Suprapubic skin (tissue), 4 donors: ENCODE data around the gene ARID1B. TPM values are rescaled to one million over a fixed set of nuclear protein-coding genes. Genes with fewer than 3 reads are reported as not detected.

Source experiments
- DNase-seq, 2 donors: peaks; one replicate each; pipeline ENCODE4 v3.0.0-alpha.2; 2019; ENCODE audit warnings: low spot score in 2 of 2
- H3K27ac ChIP-seq: fragments of 200-600 bp; sonication (generic); one replicate; pipeline ENCODE4 v1.5.1; 2019
- H3K27me3 ChIP-seq: fragments of 200-600 bp; sonication (generic); one replicate; pipeline ENCODE4 v1.5.1; 2019
- H3K36me3 ChIP-seq: fragments of 200-600 bp; sonication (generic); one replicate; pipeline ENCODE4 v1.5.1; 2019
- H3K4me1 ChIP-seq: fragments of 200-600 bp; sonication (generic); one replicate; pipeline ENCODE4 v1.5.1; 2019
- H3K4me3 ChIP-seq: fragments of 200-600 bp; sonication (generic); one replicate; pipeline ENCODE4 v1.5.1; 2019; ENCODE audit warnings: mild to moderate bottlenecking
- H3K9me3 ChIP-seq: fragments of 200-600 bp; sonication (generic); one replicate; pipeline ENCODE4 v1.5.1; 2019
- CTCF ChIP-seq, 2 donors: fragments of 200-600 bp in 1 of 2; fragments of 450-650 bp in 1 of 2; sonication (generic) in 1 of 2; IDR thresholded peaks; one replicate each; pipeline ENCODE4 v1.5.1; 2016 to 2019; ENCODE audit warnings: antibody characterized with exemption in 2 of 2, mild to moderate bottlenecking in 1 of 2, moderate library complexity in 1 of 2
- EP300 ChIP-seq: sonication (generic); formaldehyde crosslinking; IDR thresholded peaks from one replicate; pipeline ENCODE4 v1.6.1; 2017; ENCODE audit warnings: antibody characterized with exemption
- POLR2A ChIP-seq, 2 donors: fragments of 450-650 bp; IDR thresholded peaks; one replicate each; pipeline ENCODE4 v1.6.1; 2017; ENCODE audit warnings: antibody characterized with exemption in 2 of 2, mild to moderate bottlenecking in 2 of 2, moderate library complexity in 2 of 2
- POLR2AphosphoS5 ChIP-seq, 3 donors: sonication (generic); formaldehyde crosslinking; IDR thresholded peaks; one replicate each; pipeline ENCODE4 v1.6.1; 2017; ENCODE audit warnings: antibody characterized with exemption in 3 of 3
- WGBS: methylation state at CpG from one replicate; pipeline ENCODE4 v1.1.5; 2018; 5-methylcytosine and 5-hydroxymethylcytosine counted together
- total RNA-seq, 4 donors: library from RNA; depleted of rRNA; stranded (reverse); fragments of >200 nt; gene quantifications; one replicate each; pipeline ENCODE4 v1.1.0, GENCODE V29; 2016

The ARID1B gene
- total RNA-seq, 4 donors from 2014 or later: 102 to 233 (median 129) TPM

GRCh38 chr6:156976216-156977127, 199.3 kb downstream of the ARID1B start:
- no peak for DNase-seq
- H3K27me3 ChIP-seq: no peaks in the 10 kb centered on the region
- no peak overlapping the region for H3K27ac ChIP-seq
- peaks cover 40% of the 10 kb centered on the region for H3K4me1 ChIP-seq
- no peak for TF ChIP-seq POLR2AphosphoS5 (IDR thresholded peaks at IDR 0.05)
- no peak for TF ChIP-seq CTCF (IDR thresholded peaks at IDR 0.05)
- TF ChIP-seq EP300: no peak
- no peak for TF ChIP-seq POLR2A (IDR thresholded peaks at IDR 0.05)
- no peaks in the 10 kb centered on the region for H3K9me3 ChIP-seq
- H3K36me3 ChIP-seq: no peaks in the 10 kb centered on the region
- 65% methylated on average over 21 of the region's 21 CpGs for WGBS
- H3K4me3 ChIP-seq: peak overlapping the region; percentile 26

DNA sequence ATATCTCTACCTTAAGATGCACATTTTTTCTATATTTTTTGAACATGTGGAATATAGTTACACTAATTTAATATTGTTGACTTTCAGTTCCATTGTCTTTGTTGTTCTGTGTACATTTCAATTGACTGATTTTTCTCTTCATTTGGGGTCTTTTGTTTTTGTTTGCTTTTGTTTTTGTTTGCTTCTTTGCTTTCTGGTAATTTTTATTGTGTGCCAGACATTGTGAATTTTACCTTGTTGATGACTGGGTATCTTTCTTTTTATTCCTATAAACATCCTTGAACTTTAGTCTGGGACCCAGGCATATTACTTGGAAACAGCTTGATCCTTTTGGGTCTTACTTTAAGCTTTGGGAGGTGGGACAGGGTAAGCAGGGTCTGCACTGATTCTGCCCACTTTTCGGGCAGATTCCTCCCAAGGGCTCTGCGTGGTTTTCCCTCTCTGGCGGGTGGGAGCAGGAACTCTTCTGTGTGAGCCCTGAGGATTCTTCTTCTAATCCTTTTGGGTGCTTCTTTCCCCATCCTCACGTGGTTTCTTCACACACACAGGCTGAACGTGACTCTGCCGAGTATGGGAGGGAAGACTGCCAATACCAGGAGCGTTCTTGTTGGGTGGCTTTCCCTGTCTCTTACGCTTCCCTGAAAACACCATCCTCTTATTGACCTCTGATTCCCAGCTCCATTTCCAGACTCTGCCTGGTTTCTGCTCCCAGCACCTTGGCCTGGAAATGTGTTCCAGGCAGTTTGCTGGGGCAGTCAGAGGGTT, 200.5 kb downstream of the ARID1B start:
- 23% methylated on average over 8 of the region's 8 CpGs for WGBS

DNA sequence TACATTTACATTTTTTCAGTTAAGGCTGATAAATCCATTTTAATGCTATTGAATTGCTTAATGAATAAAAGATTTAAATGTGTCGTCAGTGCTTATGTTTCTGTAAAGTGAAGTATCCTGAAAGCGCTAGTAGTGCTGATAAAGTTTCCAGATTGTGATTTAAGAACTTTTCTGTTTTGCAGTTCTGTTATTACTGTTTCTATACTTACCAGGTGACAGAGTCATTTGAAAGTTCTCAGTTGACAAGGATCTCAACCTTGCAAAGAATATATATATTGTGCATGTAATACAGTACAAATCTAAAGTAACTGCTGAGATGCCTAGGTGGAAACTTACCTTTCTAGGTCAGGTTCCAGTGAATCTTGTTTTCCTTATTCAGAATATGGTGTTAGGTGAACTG, 201.8 kb downstream of the ARID1B start:
- no peak for TF ChIP-seq POLR2A (IDR thresholded peaks at IDR 0.05)
- no peak for TF ChIP-seq EP300
- no peak for TF ChIP-seq CTCF (IDR thresholded peaks at IDR 0.05)
- TF ChIP-seq POLR2AphosphoS5 (IDR thresholded peaks at IDR 0.05): no peak
- H3K27me3 ChIP-seq: no peaks in the 10 kb centered on the region
- peaks cover 43% of the 10 kb centered on the region for H3K4me1 ChIP-seq

More for the DNA sequence above, 200.5 kb downstream of the ARID1B start:
- Histone ChIP-seq H3K4me1 (peaks cover 44% of the 10 kb centered on the region), H3K27ac (no peak overlapping the region), H3K4me3 (no peak overlapping the region), H3K9me3 (no peaks in the 10 kb centered on the region), H3K27me3 (no peaks in the 10 kb centered on the region), H3K36me3 (no peaks in the 10 kb centered on the region)
- TF ChIP-seq CTCF (IDR thresholded peaks at IDR 0.05) (no peak), POLR2AphosphoS5 (IDR thresholded peaks at IDR 0.05) (no peak), POLR2A (IDR thresholded peaks at IDR 0.05) (no peak), EP300 (no peak)
- no peak for DNase-seq

GRCh38 chr6:156980515-156980914, 203.3 kb downstream of the ARID1B start:
- TF ChIP-seq POLR2AphosphoS5 (IDR thresholded peaks at IDR 0.05): no peak
- TF ChIP-seq POLR2A (IDR thresholded peaks at IDR 0.05): no peak
- TF ChIP-seq CTCF (IDR thresholded peaks at IDR 0.05): no peak
- no peak for TF ChIP-seq EP300
- no peak for DNase-seq
- WGBS: 72% methylated on average over 10 of the region's 10 CpGs

More for the DNA sequence above, 201.8 kb downstream of the ARID1B start:
- no peak for DNase-seq
- no peaks in the 10 kb centered on the region for H3K9me3 ChIP-seq
- H3K4me3 ChIP-seq: no peak overlapping the region
- whole genome bisulfite sequencing: 84% methylated on average over 2 of the region's 2 CpGs
- no peaks in the 10 kb centered on the region for H3K36me3 ChIP-seq
- no peak overlapping the region for H3K27ac ChIP-seq

GRCh38 chr6:156980948-156981347, 203.8 kb downstream of the ARID1B start:
- TF ChIP-seq CTCF (IDR thresholded peaks at IDR 0.05) (no peak), EP300 (no peak), POLR2A (IDR thresholded peaks at IDR 0.05) (no peak), POLR2AphosphoS5 (IDR thresholded peaks at IDR 0.05) (no peak)
- Histone ChIP-seq H3K9me3 (no peaks in the 10 kb centered on the region), H3K36me3 (no peaks in the 10 kb centered on the region), H3K27me3 (no peaks in the 10 kb centered on the region), H3K4me3 (no peak overlapping the region), H3K4me1 (peaks cover 53% of the 10 kb centered on the region), H3K27ac (no peak overlapping the region)
- DNase-seq: no peak
- WGBS: 86% methylated on average over 2 of the region's 2 CpGs

More at GRCh38 chr6:156980515-156980914, 203.3 kb downstream of the ARID1B start:
- Histone ChIP-seq H3K27me3 (no peaks in the 10 kb centered on the region), H3K4me1 (peaks cover 50% of the 10 kb centered on the region), H3K36me3 (no peaks in the 10 kb centered on the region), H3K4me3 (no peak overlapping the region), H3K27ac (no peak overlapping the region), H3K9me3 (no peaks in the 10 kb centered on the region)
